HepG2 (cell line): Measurements from ENCODE around the gene RNU7-1. TPM values are rescaled to one million over a fixed set of nuclear protein-coding genes. Genes with fewer than 3 reads are reported as not detected.

Source experiments
- JUND ChIP-seq: sonication (generic); formaldehyde crosslinking; IDR thresholded peaks from 2 replicates; pipeline ENCODE4 v1.8.0; 2022; ENCODE audit warnings: mild to moderate bottlenecking, missing genetic modification reagents
- MATR3 ChIP-seq: sonication (generic); formaldehyde crosslinking; IDR thresholded peaks from 2 replicates; pipeline ENCODE4 v1.4.0; 2020; ENCODE audit warnings: missing genetic modification reagents
- NR2F2 ChIP-seq: IDR thresholded peaks from 2 replicates; pipeline ENCODE4 v1.6.1; 2012; ENCODE audit warnings: low read depth, inconsistent platforms, borderline replicate concordance
- NR3C1 ChIP-seq: sonication (generic); formaldehyde crosslinking; IDR thresholded peaks from 2 replicates; pipeline ENCODE4 v1.4.0; 2020; ENCODE audit warnings: missing genetic modification reagents
- ZBTB3 ChIP-seq: sonication (generic); formaldehyde crosslinking; IDR thresholded peaks from 2 replicates; pipeline ENCODE4 v1.4.0; 2020; ENCODE audit warnings: low read depth, mild to moderate bottlenecking, moderate library complexity, missing genetic modification reagents, borderline replicate concordance
- ZNF543 ChIP-seq: sonication (generic); formaldehyde crosslinking; IDR thresholded peaks from 2 replicates; pipeline ENCODE4 v1.4.0; 2020; ENCODE audit warnings: mild to moderate bottlenecking, missing genetic modification reagents
- ZNF569 ChIP-seq: sonication (generic); formaldehyde crosslinking; IDR thresholded peaks from 2 replicates; pipeline ENCODE4 v1.5.0; 2020; ENCODE audit warnings: mild to moderate bottlenecking, missing genetic modification reagents, moderate library complexity, borderline replicate concordance
- ZNF652 ChIP-seq: IDR thresholded peaks from 2 replicates; pipeline ENCODE4 v1.6.1; 2016; ENCODE audit warnings: low read depth, borderline replicate concordance
- ZNF724P ChIP-seq: sonication (generic); formaldehyde crosslinking; IDR thresholded peaks from 2 replicates; pipeline ENCODE4 v1.8.0; 2022; ENCODE audit warnings: missing genetic modification reagents, borderline replicate concordance
- polyA plus RNA-seq, 8 experiments: library from polyadenylated mRNA; depleted of rRNA in 3 of 8; stranded (reverse) in 7 of 8; unstranded in 1 of 8; fragments of >200 nt; fragmentation: Illumina TruSeq in 4 of 8; extraction: Trizol in 4 of 8; gene quantifications; 2 replicates each; pipeline versions ENCODE4 v1.2.1 to v1.2.3, GENCODE V29; 2011 to 2016; ENCODE audit warnings: low read depth in 4 of 8, missing spikeins in 1 of 8, mixed read lengths in 1 of 8; ENCODE audit not compliant: insufficient read depth in 1 of 8
- total RNA-seq, 5 experiments: library from RNA; depleted of rRNA; stranded (reverse); fragments of >200 nt; fragmentation: Illumina TruSeq; extraction: Trizol; gene quantifications; 2 replicates each; pipeline ENCODE4 v1.2.3, GENCODE V29; 2016; ENCODE audit warnings: low read depth in 1 of 5
- TF ChIP-seq, protein P1 (sequence below), 2 experiments: fragments of 450-650 bp in 1 of 2; sonication (generic) in 1 of 2; formaldehyde crosslinking; IDR thresholded peaks; 2 replicates each; pipeline versions ENCODE4 v1.5.0 to v1.8.0; 2020 to 2022; ENCODE audit warnings: mild to moderate bottlenecking in 1 of 2, missing genetic modification reagents in 1 of 2
- TF ChIP-seq, protein P2 (sequence below): sonication (generic); formaldehyde crosslinking; IDR thresholded peaks from 2 replicates; pipeline ENCODE4 v1.5.1; 2020; ENCODE audit warnings: mild to moderate bottlenecking, missing genetic modification reagents, borderline replicate concordance
- TF ChIP-seq, protein P3 (sequence below): sonication (generic); formaldehyde crosslinking; IDR thresholded peaks from 2 replicates; pipeline ENCODE4 v1.4.0; 2020; ENCODE audit warnings: missing genetic modification reagents
- TF ChIP-seq, protein P4 (sequence below): sonication (generic); formaldehyde crosslinking; IDR thresholded peaks from 2 replicates; pipeline ENCODE4 v1.9.0; 2021; ENCODE audit warnings: mild to moderate bottlenecking, missing genetic modification reagents

Gene RNU7-1
- total and polyA plus RNA-seq, 2 of the 13 experiments (the other 11 are each of a cell fraction or from before 2014, with no cell fraction given), result not detected

DNA sequence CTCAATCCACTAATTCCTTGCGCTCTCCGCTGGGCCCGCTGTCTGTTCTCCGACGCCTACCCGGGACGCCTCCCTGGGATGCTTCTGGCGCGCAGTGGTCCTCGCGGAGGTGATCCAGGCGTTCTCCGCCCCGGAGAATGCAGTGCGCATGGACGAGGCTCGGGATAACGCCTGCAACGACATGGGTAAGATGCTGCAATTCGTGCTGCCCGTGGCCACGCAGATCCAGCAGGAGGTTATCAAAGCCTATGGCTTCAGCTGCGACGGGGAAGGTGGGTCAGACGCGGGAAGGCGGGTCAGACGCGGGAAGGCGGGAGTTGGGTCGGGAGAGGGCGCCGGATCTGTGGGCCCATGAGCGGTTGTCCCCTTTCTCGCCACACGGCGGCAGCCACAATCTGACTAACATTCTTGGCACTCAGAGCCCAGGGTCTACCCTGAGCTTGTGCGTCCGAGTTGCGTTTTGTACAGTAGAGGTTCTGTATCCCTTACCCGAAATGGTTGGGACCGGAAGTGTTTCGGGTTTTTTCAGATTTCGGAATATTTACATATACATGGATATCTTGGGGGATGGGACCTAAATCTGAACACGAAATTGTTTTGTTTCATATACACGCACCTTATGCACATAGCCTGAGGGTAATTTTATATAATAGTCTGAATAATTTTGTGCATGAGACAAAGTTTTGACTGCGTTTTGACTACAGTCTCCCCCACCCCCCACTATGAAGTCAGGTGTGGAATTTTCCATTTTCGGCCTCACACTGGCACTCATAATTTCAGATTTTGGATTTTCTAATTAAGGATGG lies 968 bp downstream of the RNU7-1 start (continued):
- TF ChIP-seq ZNF543 (CRISPR knock-in tag) (no peak), JUND (CRISPR knock-in tag) (no peak), MATR3 (CRISPR knock-in tag) (no peak), ZNF652 (CRISPR knock-in tag) (no peak), NR2F2 (peak; percentile 10; the same call in 1 of the 2 replicates), ZNF569 (CRISPR knock-in tag) (no peak), ZBTB3 (no peak), ZNF724P (CRISPR knock-in tag) (no peak), NR3C1 (CRISPR knock-in tag) (no peak)
- TF ChIP-seq, protein P1, sequence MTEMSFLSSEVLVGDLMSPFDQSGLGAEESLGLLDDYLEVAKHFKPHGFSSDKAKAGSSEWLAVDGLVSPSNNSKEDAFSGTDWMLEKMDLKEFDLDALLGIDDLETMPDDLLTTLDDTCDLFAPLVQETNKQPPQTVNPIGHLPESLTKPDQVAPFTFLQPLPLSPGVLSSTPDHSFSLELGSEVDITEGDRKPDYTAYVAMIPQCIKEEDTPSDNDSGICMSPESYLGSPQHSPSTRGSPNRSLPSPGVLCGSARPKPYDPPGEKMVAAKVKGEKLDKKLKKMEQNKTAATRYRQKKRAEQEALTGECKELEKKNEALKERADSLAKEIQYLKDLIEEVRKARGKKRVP (CRISPR knock-in tag; IDR thresholded peaks at IDR 0.05), result no peak; a peak in 1 of 4 replicates
- TF ChIP-seq, protein P2, sequence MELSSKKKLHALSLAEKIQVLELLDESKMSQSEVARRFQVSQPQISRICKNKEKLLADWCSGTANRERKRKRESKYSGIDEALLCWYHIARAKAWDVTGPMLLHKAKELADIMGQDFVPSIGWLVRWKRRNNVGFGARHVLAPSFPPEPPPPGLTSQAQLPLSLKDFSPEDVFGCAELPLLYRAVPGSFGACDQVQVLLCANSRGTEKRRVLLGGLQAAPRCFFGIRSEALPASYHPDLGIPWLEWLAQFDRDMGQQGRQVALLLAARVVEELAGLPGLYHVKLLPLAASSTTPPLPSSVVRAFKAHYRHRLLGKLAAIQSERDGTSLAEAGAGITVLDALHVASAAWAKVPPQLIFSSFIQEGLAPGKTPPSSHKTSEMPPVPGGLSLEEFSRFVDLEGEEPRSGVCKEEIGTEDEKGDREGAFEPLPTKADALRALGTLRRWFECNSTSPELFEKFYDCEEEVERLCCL (CRISPR knock-in tag), result no peak
- TF ChIP-seq, protein P3, sequence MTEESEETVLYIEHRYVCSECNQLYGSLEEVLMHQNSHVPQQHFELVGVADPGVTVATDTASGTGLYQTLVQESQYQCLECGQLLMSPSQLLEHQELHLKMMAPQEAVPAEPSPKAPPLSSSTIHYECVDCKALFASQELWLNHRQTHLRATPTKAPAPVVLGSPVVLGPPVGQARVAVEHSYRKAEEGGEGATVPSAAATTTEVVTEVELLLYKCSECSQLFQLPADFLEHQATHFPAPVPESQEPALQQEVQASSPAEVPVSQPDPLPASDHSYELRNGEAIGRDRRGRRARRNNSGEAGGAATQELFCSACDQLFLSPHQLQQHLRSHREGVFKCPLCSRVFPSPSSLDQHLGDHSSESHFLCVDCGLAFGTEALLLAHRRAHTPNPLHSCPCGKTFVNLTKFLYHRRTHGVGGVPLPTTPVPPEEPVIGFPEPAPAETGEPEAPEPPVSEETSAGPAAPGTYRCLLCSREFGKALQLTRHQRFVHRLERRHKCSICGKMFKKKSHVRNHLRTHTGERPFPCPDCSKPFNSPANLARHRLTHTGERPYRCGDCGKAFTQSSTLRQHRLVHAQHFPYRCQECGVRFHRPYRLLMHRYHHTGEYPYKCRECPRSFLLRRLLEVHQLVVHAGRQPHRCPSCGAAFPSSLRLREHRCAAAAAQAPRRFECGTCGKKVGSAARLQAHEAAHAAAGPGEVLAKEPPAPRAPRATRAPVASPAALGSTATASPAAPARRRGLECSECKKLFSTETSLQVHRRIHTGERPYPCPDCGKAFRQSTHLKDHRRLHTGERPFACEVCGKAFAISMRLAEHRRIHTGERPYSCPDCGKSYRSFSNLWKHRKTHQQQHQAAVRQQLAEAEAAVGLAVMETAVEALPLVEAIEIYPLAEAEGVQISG (CRISPR knock-in tag), result peak; percentile 65
- TF ChIP-seq, protein P4, sequence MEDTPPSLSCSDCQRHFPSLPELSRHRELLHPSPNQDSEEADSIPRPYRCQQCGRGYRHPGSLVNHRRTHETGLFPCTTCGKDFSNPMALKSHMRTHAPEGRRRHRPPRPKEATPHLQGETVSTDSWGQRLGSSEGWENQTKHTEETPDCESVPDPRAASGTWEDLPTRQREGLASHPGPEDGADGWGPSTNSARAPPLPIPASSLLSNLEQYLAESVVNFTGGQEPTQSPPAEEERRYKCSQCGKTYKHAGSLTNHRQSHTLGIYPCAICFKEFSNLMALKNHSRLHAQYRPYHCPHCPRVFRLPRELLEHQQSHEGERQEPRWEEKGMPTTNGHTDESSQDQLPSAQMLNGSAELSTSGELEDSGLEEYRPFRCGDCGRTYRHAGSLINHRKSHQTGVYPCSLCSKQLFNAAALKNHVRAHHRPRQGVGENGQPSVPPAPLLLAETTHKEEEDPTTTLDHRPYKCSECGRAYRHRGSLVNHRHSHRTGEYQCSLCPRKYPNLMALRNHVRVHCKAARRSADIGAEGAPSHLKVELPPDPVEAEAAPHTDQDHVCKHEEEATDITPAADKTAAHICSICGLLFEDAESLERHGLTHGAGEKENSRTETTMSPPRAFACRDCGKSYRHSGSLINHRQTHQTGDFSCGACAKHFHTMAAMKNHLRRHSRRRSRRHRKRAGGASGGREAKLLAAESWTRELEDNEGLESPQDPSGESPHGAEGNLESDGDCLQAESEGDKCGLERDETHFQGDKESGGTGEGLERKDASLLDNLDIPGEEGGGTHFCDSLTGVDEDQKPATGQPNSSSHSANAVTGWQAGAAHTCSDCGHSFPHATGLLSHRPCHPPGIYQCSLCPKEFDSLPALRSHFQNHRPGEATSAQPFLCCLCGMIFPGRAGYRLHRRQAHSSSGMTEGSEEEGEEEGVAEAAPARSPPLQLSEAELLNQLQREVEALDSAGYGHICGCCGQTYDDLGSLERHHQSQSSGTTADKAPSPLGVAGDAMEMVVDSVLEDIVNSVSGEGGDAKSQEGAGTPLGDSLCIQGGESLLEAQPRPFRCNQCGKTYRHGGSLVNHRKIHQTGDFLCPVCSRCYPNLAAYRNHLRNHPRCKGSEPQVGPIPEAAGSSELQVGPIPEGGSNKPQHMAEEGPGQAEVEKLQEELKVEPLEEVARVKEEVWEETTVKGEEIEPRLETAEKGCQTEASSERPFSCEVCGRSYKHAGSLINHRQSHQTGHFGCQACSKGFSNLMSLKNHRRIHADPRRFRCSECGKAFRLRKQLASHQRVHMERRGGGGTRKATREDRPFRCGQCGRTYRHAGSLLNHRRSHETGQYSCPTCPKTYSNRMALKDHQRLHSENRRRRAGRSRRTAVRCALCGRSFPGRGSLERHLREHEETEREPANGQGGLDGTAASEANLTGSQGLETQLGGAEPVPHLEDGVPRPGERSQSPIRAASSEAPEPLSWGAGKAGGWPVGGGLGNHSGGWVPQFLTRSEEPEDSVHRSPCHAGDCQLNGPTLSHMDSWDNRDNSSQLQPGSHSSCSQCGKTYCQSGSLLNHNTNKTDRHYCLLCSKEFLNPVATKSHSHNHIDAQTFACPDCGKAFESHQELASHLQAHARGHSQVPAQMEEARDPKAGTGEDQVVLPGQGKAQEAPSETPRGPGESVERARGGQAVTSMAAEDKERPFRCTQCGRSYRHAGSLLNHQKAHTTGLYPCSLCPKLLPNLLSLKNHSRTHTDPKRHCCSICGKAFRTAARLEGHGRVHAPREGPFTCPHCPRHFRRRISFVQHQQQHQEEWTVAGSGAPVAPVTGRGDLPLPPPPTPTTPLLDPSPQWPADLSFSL, result no peak
